GM19395 (cell line): Measurements from ENCODE around the gene STH.
"Not testable (repeated sequence)": the region's sequence is repeated elsewhere in the genome, so short reads cannot be mapped to it uniquely, and the experiment has no call there.

ENCODE experiments used
- ATAC-seq: cut with Tn5 transposase; IDR thresholded peaks from one replicate; pipeline ENCODE4 v1.9.1; 2021; ENCODE audit warnings: mild to moderate bottlenecking, moderate library complexity; ENCODE audit not compliant: unreplicated experiment

Gene STH, protein sequence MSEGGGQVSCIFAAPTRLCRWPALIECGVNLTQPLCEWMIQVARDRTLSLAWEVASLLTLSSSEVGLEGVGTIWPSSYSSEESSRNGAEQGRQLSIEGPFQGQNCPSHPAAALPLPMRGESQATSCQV

DNA sequence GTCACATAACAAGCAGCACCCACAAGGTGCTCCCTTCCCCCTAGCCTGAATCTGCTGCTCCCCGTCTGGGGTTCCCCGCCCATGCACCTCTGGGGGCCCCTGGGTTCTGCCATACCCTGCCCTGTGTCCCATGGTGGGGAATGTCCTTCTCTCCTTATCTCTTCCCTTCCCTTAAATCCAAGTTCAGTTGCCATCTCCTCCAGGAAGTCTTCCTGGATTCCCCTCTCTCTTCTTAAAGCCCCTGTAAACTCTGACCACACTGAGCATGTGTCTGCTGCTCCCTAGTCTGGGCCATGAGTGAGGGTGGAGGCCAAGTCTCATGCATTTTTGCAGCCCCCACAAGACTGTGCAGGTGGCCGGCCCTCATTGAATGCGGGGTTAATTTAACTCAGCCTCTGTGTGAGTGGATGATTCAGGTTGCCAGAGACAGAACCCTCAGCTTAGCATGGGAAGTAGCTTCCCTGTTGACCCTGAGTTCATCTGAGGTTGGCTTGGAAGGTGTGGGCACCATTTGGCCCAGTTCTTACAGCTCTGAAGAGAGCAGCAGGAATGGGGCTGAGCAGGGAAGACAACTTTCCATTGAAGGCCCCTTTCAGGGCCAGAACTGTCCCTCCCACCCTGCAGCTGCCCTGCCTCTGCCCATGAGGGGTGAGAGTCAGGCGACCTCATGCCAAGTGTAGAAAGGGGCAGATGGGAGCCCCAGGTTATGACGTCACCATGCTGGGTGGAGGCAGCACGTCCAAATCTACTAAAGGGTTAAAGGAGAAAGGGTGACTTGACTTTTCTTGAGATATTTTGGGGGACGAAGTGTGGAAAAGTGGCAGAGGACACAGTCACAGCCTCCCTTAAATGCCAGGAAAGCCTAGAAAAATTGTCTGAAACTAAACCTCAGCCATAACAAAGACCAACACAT is at the start of gene STH:
STH (plus strand) TSS at position 264 of the 913 bp plus-strand sequence; CDS start at position 294, 30 bp downstream.
- no peak for ATAC-seq

DNA sequence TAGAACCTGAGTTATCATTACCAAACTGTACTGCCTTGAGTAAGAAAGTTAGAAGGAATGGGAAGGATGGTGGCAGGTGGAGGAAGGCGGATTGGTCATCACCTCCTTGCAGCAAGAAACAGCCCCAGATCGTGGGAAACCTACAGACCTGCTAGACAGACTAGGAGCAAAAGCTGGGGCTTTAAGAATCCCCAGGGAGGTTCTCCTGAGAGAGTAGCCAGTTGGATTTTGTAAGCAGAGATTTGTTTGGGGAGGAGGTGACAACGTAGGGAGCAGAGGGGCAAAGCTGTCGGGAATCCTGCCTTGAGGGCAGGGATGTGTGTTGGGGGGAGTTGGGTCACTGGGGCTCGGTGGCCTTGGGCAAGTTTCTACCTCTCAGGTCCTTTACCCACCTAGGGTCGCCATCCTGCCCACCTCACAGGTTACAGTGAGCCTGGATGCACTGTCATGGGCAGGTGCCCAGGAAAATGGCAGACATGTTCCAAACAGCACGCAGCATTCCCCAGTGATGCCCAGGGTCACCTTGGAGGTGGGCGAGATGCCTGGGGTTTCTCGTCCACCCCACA is 49.2 kb upstream of the STH start:
- no peak for ATAC-seq

DNA sequence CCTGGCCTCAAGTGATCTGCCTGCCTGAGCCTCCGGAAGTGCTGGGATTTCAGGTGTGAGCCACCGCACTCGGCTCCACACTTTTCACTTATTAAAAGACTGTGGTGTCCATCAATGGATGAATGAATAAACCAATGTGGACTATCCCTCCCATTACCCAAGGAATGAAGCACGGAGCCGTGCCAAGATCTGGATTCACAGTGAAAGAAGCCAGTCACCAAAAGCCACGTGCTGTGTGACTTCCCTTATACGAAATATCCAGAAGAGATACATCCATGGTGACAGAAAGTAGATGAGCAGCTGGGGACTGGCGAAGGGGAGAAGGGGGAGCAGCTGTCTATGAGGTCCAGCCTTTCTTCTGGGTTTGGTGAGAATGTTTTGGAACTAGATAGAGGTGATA is 48.2 kb upstream of the STH start:
- ATAC-seq: no peak

DNA sequence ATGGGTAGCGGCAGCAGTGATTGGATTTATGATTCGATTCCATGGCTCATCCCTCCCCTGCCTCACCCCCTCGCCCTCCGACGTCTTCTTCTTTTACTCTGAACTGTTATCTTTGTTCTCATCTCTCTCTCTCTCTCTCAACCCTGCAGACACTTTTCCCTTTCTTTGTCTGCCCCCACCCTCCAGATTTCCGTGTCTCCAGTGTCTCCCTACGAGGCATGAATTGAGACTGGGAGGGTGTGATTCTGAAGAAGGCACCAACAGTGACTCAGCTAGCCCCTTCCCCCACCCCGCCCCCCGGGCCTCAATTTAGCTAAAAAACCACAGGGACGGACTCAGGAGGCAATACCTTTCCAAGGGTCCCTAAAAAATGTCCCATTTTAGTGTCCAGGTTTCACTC is 47.6 kb upstream of the STH start:
- no peak for ATAC-seq

DNA sequence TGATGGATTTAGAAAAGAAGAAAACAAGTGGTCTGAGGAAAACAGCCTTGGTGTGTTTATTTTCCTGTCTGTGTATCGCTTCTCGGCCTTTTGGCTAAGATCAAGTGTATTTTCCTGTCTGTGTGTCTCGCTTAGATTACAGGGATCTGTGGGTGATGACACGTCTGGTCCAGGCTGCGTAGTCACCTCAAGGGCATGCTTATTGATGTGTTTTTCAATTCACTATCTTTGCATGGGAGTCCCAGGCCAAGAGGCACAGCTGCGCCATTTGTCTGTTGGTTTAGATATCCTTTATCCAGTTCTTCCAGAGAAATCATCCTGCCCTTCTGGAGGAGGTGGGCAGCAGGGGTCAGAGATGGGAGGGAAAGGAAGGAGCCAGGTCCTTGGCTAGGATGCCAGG is 47.1 kb upstream of the STH start:
- no peak for ATAC-seq

DNA sequence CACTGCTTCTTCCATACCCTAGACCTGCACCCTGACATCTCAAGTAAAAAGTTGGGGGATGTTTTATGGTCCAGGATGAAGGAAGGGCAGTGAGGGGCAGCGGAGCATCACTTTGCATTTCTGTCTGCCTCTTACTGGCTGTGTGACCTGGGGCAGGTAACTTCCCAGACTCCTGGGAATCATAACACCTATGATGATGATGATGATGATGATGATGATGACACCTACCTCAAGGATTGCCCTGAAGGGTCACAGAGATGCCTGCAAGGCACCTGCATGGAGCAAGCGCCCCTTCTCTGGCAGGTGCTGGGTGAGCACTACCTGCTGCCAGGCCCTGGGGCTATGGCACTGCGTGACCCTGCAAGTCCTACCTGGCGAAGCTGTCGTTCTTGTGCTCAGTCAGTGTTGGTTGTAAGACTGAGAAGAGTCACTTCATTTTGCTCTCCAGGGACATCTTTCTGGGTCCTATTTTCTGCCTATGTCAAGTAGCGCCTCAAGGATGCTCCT is 46.2 kb upstream of the STH start:
- no peak for ATAC-seq

DNA sequence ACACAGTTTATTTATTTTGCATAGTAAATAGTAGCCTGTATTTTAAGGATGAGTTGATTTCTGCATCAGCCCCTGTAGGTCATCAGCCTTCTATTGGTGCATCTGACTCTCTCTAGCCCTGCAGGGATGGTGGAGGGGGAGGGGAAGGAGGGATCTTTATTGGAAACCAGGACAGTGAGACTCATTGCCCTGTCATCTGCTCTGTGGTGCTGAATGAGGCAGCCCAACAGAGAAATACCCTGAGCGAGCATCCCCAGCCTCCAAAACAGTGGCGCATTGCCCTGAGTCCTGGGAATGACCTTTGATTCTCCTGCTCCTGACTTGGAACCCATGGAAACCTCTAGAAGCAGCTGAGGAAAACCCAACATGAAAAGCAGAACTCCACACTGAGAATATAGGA is 45.5 kb upstream of the STH start:
- ATAC-seq: no peak

DNA sequence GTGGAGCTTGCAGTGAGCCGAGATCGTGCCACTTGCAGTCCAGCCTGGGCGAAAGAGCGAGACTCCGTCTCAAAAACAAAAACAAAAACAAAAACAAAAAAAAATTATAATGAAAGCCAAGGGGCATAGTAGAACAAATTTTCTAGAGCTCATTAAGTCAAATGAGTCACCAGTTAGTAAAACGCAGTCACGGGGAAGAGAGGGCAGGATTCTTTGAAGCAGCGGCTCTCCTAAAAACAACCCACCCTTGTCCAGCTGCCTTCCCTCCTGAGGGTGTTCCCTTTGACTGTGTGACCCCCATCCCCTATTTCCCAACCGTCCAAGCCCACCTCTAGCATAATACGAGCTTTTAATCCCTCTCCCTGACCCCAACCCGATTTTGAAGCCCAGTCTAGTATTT is 44.1 kb upstream of the STH start:
- ATAC-seq: no peak

DNA sequence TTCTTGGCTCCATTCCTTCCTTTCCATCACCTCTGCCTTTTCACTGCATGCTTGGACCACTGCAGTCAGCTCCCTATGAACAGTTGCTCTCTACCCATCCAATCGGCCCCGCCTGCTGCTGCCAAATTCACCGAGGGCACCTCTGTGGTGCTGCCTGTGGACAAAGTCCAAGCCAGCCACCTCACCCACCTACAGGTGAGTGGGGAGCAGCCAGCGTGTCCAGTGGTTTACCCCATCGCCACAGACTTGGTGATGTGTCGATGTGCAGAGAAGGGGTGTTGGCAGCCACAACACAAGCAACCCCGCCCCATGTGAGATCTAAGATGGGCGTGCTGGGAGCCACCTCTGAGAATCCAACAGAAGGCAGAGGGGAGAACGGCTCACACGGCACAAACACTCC is 43.7 kb upstream of the STH start:
- ATAC-seq: no peak

DNA sequence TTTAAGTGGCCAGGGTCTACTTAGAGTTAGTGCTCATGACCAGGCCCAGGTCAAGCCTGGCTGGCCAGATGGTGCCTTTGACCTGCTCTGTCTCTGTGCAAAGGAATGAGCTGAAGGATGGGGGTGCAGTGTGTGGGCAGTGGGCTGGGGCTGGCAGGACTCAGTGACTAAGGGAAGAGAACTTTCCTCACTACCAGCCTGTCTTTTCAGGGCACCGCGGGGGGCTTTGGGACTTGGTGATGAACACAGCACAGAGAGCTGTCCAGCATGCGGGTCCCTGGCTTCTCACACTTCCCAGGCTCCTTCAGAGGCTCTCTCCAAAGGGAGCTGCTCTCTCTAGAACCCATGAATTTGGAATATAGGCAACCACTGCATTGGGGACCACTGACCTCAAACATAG is 43.0 kb upstream of the STH start:
- ATAC-seq: no peak

DNA sequence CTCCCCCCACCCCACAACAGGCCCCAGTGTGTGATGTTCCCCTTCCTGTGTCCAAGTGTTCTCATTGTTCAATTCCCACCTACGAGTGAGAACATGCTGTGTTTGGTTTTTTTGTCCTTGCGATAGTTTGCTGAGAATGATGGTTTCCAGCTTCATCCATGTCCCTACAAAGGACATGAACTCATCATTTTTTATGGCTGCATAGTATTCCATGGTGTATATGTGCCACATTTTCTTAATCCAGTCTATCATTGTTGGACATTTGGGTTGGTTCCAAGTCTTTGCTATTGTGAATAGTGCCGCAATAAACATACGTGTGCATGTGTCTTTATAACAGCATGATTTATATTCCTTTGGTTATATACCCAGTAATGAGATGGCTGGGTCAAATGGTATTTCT is 42.3 kb upstream of the STH start:
- not testable (repeated sequence) for ATAC-seq

DNA sequence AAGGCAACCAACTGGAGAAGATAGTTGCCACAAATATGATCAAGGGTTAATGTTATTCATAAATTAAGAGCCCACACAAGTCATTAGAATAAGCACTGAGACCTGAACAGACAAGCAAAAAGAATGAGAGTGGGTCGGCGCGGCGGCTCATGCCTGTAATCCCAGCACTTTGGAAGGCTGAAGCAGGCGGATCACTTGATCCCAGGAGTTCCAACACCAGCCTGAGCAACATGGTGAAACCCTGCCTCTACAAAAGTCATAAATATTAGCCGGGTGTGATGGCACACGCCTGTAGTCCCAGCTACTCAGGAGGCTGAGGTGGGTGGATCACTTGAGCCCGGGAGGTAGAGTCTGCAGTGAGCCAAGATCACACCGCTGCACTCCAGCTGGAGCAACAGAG is 40.7 kb upstream of the STH start:
- ATAC-seq: no peak

DNA sequence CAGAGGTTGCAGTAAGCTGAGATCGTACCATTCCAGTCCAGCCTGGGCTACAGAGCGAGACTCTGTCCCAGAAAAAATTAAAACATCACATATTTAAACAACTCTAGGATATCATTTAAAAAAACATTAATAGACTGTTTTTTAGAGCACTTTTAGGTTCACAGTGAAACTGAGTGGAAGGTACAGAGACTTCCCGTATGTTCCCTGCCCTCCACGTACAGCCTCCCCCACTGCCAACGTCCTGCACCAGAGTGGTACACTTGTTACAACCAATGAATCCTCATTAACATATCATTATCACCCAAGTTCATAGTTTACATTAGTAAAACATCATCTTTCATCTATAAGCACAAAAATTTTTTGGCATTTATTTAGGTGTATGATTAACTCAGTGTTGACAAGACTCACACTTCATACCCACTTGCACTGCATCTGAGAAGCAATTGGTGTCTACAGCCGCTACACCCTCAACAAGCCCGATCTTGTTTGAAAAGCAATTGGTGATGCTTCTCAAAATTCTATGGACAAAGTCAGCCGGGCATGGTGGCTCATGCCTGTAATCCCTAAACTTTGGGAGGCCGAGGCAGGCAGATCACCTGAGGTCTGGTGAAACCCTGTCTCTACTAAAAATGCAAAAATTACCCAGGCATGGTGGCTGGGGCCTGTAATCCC is 39.9 kb upstream of the STH start:
- ATAC-seq: no peak

DNA sequence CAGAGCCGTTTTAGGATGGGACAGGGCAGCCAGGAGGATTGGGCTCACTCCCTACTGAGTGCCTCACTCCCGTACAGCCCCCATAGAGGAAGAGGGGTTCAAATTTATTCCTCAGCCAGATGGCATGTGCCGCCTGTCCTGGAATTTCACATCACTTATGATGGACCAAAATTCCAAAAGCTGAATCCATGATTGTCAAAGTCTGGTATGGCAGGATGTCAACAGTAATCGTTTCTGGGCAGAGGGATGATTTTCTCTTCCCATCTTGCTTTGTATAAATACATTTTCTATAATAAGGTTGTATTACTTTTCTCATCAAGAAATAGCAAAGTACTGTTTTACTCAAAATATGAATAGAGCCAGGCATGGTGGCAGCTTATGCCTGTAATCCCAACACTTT is 38.7 kb upstream of the STH start:
- ATAC-seq: no peak

DNA sequence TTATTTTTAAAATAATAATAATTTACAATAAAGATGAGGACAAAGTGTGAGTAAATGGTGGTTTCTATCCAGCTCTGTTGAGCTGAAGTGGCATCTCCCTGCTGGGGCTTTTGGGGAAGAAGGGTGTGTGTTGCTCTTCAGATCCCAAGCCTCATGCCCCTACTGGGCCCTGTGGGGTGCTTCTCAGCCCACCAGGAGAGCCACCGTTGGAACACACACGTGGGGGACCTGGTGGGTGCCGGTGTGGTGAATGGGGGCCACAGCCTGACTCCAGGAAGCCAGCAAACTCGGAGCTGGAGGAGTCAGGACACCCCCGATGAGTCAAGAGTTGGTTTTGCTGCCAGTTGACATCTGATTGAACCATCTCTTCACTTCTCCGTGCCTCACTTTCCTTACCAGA is 37.8 kb upstream of the STH start:
- ATAC-seq: no peak

DNA sequence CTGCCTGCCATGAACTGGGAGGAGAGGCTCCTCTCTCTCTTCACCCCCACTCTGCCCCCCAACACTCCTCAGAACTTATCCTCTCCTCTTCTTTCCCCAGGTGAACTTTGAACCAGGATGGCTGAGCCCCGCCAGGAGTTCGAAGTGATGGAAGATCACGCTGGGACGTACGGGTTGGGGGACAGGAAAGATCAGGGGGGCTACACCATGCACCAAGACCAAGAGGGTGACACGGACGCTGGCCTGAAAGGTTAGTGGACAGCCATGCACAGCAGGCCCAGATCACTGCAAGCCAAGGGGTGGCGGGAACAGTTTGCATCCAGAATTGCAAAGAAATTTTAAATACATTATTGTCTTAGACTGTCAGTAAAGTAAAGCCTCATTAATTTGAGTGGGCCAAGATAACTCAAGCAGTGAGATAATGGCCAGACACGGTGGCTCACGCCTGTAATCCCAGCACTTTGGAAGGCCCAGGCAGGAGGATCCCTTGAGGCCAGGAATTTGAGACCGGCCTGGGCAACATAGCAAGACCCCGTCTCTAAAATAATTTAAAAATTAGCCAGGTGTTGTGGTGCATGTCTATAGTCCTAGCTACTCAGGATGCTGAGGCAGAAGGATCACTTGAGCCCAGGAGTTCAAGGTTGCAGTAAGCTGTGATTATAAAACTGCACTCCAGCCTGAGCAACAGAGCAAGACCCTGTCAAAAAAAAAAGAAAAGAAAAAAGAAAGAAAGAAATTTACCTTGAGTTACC is 36.7 kb upstream of the STH start:
- no peak for ATAC-seq

DNA sequence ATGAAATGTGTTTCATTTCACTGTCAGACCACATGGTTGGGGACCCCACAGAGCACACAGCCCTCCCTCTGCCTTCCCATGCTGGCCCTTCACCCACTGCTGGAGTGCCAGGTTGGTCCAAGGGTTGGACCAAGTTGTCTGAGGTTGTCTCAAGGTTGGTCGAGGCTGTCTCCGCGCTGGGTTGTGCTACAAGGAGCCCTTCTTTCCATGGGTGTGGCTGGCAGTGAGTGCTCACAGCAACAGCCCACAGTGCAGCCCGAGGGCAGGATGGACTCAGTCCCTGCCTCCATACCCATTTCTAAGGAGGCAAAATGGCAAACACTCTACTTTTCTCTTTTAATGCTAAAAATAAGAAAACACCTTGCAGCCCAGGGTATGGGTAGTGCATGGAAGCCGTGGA is 35.8 kb upstream of the STH start:
- no peak for ATAC-seq

DNA sequence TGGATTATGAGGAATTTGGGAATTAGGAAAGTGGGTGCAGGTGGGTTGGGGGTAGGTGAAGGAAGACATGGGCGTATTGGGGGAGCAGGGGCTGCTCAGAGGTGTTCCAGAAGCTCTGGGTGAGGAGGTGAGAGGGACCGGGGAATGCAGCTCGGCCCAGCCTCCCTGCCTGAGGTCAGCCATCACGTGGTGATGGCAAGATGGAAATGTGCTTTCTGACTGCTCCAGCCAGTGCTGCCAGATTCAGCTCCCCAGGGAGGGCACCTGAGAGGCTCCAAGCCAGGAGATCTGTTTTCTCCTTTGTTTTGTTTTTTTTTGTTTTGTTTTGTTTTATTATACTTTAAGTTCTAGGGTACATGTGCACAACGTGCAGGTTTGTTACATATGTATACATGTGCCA is 35.2 kb upstream of the STH start:
- ATAC-seq: no peak

DNA sequence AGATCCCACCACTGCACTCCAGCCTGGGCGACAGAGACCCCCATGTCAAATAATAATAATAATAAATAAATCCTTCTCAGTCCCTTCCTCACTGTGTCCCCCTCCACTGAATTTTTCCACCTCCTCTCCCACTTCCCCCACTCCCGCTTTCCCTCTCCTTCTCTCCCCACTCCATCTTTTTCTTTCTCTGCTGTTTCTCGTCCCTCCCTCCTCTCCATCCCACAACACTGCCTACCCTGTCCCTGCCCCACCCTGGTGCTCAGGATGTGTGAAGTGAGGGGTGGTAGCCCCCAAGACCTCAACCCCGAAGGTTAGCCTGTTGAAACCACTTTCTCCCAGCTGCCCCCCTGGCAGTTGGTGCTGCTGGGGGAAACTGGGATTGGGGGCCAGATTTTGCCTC is 34.4 kb upstream of the STH start:
- no peak for ATAC-seq

DNA sequence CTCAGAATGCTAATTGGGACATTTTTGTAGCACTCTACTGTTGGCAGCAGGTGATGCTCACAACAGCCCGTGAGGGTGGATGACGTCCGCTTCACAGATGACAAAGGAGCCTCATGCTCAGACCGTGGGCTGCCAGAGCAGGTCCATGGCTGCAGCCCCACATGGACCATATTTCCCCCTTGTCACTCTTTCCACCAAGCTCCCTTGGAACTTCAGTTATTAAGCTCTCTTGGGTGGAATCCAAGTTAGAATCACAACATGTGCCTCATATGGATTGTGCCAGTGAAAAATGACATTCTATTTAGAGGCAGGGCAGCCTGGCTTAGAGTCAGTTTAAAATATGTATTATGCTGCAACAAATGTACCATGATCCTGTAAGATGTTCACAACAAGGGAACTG is 33.2 kb upstream of the STH start:
- ATAC-seq: no peak
